GM19324 (cell line): ENCODE measurements around the gene BABAM2.
"Not testable (repeated sequence)": the region's sequence is repeated elsewhere in the genome, so short reads cannot be mapped to it uniquely, and the experiment has no call there.

Source experiments
- ATAC-seq: cut with Tn5 transposase; IDR thresholded peaks from one replicate; pipeline ENCODE4 v1.9.1; 2021; ENCODE audit warnings: mild to moderate bottlenecking, moderate library complexity; ENCODE audit not compliant: unreplicated experiment, low FRiP score

BABAM2 gene

DNA sequence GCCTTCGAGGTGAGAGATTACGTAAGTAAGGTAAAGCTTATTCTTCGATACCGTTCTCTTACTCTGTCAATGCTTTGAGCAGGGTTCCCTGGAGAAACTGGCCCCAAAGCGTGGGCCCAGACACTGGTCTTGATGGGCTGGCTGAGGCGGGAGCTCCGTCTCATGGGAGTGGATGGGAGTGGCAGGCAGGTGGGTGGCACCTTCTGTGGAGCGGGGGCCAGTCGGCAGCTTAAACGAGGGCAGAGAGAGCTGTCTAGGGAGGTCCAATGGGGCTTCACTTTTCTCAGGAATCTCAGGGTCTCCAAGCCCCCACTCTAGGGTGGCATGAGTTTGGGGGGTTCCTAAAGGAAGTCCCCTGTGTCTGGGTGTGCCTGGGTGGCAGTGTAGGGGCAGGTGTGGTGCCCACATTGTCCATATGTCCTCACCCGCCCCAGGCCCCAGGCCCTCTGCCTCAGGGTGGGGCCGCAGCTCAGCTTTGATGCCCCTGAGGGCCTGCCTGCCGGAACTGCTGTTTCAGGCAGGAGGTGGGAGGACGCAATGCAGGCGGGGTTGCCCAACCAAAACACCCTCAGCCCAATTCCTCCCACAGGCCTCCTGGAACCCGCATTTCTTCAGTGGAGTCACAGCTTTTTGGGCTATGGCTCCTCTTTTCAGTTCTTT lies 469.7 kb downstream of the BABAM2 start:
- ATAC-seq, result no peak

- no peak for ATAC-seq
Measured at GRCh38 chr2:28360718-28361293, 470.3 kb downstream of the BABAM2 start.

GRCh38 chr2:28361991-28362710 lies 471.6 kb downstream of the BABAM2 start:
- ATAC-seq, result no peak

- ATAC-seq, result no peak
Measured at GRCh38 chr2:28362991-28363521, 472.5 kb downstream of the BABAM2 start.

- no peak for ATAC-seq
Measured at GRCh38 chr2:28363686-28364280, 473.3 kb downstream of the BABAM2 start.

DNA sequence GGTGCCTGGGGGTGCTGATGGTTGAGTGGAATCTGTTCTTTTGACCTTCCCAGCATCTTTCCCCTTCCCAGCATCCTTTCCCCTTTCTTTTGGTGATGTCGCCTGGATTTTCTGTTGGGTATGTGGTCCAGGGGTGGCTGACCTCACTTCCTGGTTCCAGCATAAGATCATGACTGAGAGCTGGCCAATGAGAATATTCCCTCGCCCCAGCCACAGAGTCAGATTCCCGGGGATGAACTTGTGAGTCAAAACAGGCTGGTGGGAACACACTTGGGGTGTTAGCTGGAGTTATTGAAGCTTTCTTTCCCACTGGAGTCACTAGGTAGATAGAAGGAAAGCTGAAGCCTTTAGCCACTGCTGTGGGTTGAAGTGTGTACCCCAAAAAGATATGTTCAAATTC lies 474.1 kb downstream of the BABAM2 start:
- ATAC-seq, result no peak

GRCh38 chr2:28365158-28365557 lies 474.6 kb downstream of the BABAM2 start:
- ATAC-seq, result no peak

DNA sequence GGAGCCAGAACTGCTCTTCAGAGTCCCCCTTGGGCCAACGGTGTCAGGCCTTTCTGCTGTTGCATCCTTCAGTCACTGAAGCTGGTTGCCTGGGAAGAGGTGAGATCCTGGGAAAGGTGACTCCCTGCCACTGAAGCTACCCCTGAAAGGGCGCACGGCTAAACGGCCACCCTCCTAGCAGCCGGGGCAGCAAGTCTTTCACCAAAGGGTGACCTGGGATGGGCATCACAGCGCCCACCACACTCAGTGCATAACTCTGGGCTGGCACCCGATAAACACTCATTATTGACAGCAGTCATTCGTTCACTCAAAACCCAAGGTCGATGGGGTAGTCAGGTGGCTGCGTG lies 475.6 kb downstream of the BABAM2 start:
- no peak for ATAC-seq

DNA sequence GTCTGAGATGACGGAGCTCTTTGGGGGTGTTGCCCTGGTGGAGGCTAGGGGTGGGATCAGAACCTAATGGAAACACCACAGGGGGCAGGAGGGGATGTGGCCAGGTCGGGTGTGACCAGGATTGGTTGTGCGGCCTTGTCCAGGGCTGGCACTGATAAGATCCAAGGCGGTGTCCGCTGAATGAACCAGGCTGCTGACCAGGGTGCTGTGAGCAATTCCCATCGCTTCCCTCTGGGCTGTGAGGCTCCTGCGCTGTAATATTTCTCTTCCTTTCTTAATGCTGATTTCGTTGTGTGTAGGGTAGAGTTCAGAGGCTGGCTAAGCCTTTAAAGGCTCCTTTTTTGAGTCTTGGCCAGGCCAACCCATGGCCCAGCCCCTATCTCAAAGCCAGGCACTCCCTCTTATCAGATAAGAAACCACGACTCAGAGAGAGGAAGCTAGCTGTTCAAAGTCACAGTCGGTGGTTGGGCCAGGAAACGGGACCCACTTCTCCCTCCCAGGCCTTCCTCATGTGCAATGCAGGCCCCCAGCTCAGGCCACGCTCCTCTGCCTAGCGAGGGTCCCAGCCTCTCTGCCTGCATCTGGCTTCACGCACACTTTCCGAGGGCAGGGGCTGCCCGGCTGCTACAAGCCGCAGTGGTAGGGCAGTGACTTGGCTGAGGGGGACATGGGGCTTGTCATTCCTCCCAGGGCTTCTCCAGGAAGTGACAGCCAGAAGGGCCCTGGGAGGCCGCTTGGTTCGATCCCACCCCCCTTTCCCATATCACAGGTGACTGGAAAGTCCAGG lies 476.2 kb downstream of the BABAM2 start:
- no peak for ATAC-seq

- no peak for ATAC-seq
Measured at GRCh38 chr2:28367667-28368356, 477.3 kb downstream of the BABAM2 start.

GRCh38 chr2:28368357-28368798 lies 477.8 kb downstream of the BABAM2 start:
- ATAC-seq, result no peak

DNA sequence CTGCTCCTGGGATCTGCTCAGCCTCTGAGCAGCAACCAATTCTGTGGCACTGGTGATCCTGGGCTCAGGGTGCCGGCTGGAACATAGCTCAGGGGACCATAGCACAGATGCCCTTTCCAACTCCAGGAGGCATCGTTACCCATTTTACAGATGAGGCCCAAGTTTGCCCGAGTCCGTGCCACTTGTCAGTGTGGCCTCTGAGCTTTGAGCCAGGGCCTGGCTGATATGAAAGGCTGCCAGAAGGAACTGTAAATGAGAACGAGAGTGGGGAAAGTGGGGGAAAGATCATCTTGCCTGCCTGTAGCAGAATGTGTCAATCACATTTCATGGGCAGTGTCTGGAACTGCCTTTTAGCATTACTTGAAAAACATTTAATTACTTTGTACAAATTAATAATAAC lies 478.8 kb downstream of the BABAM2 start:
- no peak for ATAC-seq

DNA sequence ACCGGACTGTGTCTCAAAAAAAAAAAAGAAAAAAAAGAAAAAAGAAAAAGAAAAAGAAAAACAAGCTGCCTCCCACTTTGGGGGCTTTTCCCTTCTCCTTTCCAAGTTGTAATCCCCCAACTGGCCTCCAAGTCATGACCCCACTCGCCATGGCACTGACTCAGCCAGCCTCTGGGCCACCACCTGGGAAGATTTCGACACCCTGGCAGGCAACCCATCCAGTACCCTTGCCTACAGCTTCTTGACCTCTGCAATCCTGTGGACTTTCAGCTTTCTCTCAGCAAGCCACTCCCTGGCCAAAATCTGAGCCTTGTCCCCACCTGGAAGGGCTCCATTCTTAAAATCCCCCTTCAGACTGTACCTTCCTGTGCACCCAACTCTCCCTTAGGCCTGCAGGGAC lies 479.8 kb downstream of the BABAM2 start:
- ATAC-seq, result no peak

DNA sequence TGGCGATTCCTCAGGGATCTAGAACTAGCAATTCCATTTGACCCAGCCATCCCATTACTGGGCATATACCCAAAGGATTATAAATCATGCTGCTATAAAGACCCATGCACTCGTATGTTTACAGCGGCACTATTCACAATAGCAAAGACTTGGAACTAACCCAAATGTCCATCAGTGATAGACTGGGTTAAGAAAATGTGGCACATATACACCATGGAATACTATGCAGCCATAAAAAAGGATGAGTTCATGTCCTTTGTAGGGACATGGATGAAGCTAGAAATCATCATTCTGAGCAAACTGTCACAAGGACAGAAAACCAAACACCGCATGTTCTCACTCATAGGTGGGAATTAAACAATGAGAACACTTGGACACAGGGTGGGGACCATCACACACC lies 481.2 kb downstream of the BABAM2 start:
- not testable (repeated sequence) for ATAC-seq

GRCh38 chr2:28373854-28374253 lies 483.3 kb downstream of the BABAM2 start:
- no peak for ATAC-seq

DNA sequence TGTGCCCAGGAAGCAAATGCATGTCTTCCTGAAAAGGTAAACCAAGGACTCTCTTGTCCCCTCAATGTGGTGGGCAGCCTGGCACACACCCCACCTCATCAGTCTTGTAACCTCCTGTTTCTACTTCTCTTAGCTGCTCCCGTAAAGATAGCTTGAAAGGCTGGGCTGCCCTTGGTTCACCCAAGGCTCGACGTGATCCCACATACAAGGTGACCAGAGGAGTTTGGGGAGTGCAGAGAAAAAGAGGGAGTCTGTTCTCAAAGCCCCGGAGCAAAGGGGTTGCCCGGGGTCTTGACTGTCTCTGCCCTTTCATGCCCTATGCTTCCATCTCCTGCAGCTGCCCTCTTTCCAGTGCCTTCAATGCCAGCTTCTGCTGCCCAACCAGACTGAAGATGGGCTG lies 483.8 kb downstream of the BABAM2 start:
- ATAC-seq, result no peak

- ATAC-seq, result no peak
Measured at GRCh38 chr2:28375236-28375635, 484.7 kb downstream of the BABAM2 start.

- ATAC-seq, result no peak
Measured at GRCh38 chr2:28375742-28376631, 485.5 kb downstream of the BABAM2 start.
